Heart left ventricle (tissue), 13 donors: ENCODE results near the gene SLC25A1.

Source experiments
- CTCF ChIP-seq, 12 donors: fragments of 200-600 bp; sonication (generic) in 4 of 12; IDR thresholded peaks; one replicate each; pipeline versions ENCODE4 v1.5.0 to v1.8.0; 2018 to 2022; ENCODE audit warnings: antibody characterized with exemption in 12 of 12, mild to moderate bottlenecking in 5 of 12
- POLR2A ChIP-seq, 2 donors: fragments of 450-650 bp; IDR thresholded peaks; one replicate each; pipeline ENCODE4 v1.6.1; 2017; ENCODE audit warnings: antibody characterized with exemption in 2 of 2, mild to moderate bottlenecking in 2 of 2, moderate library complexity in 2 of 2
- donor health status: ischemic (EF 13 %, LVEDD 7.1; RV severe dilation, severe dysfunction).
- donor health status: DM: no; HTN: yes; CAD: no.
- donor health status: DM: no; HTN: no; CAD: no.
- donor health status: ischemic (EF 25% LVEDD 6.9; RV normal size, moderate dysfunction).
- donor health status: ischemic (EF 25% LVEDD 5.7; RV mildly dilated, moderate dysfunction).
- donor health status: ischemic (EF 35%, LVEDD 5.7; RV mildly dilated, moderate dysfunction).
- donor health status: nonischemic (EF 11% LVEDD 7.7; RV severe dilation, severe dysfunction).
- donor health status: DM: yes; HTN: yes; CAD: no.
- donor health status: PGD.
- donor health status: ischemic (EF 29% LVEDD 5.4; RV normal size, mild dysfunction).
- donor health status: nonischemic (EF 23%, LVEDD 6.1; RV moderate dilation, normal function).

- TF ChIP-seq CTCF (IDR thresholded peaks at IDR 0.05): no peak
- TF ChIP-seq POLR2A (IDR thresholded peaks at IDR 0.05): no peak
Measured at GRCh38 chr22:19201130-19201868, 22.8 kb upstream of the SLC25A1 start.
